GM06990 (cell line): ENCODE measurements around the gene LDLRAD4.
"Not testable (repeated sequence)": the region's sequence is repeated elsewhere in the genome, so short reads cannot be mapped to it uniquely, and the experiment has no call there.

Experiments used
- DNase-seq: peaks from one replicate; pipeline ENCODE4 v3.0.0-alpha.2; 2011; ENCODE audit not compliant: insufficient read length; ENCODE audit errors: extremely low read depth
- H3K27me3 ChIP-seq: replicated peaks from 2 replicates; pipeline ENCODE4 v1.6.0; 2011; ENCODE audit warnings: low read length; ENCODE audit not compliant: control insufficient read depth, insufficient read depth
- H3K36me3 ChIP-seq: 2 replicates; pipeline ENCODE4 v1.5.1; 2011; ENCODE audit warnings: low read length; ENCODE audit not compliant: control insufficient read depth, insufficient read depth
- H3K4me3 ChIP-seq: replicated peaks from 2 replicates; pipeline ENCODE4 v1.5.1; 2011; ENCODE audit warnings: low read depth, mild to moderate bottlenecking, control low read depth, low read length
- CTCF ChIP-seq: IDR thresholded peaks from 2 replicates; pipeline ENCODE4 v1.5.1; 2011; ENCODE audit warnings: low read length, control low read depth, mild to moderate bottlenecking, inconsistent platforms; ENCODE audit not compliant: insufficient read depth, poor library complexity, severe bottlenecking

LDLRAD4 gene

GRCh38 chr18:13339653-13340052 lies 121.1 kb downstream of the LDLRAD4 start:
- H3K4me3 ChIP-seq: no peak overlapping the region
- no peak for TF ChIP-seq CTCF
- H3K36me3 ChIP-seq: no peaks in the 10 kb centered on the region
- no peaks in the 10 kb centered on the region for H3K27me3 ChIP-seq
- no peak for DNase-seq

- H3K4me3 ChIP-seq, H3K27me3 ChIP-seq, H3K36me3 ChIP-seq, DNase-seq: not testable (repeated sequence)
Measured at GRCh38 chr18:13346449-13346848, 127.9 kb downstream of the LDLRAD4 start.

GRCh38 chr18:13353084-13353823 lies 134.7 kb downstream of the LDLRAD4 start:
- Histone ChIP-seq H3K4me3 (no peak overlapping the region), H3K36me3 (no peaks in the 10 kb centered on the region), H3K27me3 (no peaks in the 10 kb centered on the region)
- no peak for TF ChIP-seq CTCF
- no peak for DNase-seq

- no peak for TF ChIP-seq CTCF
- Histone ChIP-seq H3K27me3 (no peaks in the 10 kb centered on the region), H3K36me3 (no peaks in the 10 kb centered on the region), H3K4me3 (no peak overlapping the region)
- no peak for DNase-seq
Measured at GRCh38 chr18:13354402-13354801, 135.8 kb downstream of the LDLRAD4 start.

GRCh38 chr18:13356032-13356431 lies 137.5 kb downstream of the LDLRAD4 start:
- Histone ChIP-seq H3K27me3 (no peaks in the 10 kb centered on the region), H3K36me3 (no peaks in the 10 kb centered on the region)

GRCh38 chr18:13357289-13357688 lies 138.7 kb downstream of the LDLRAD4 start:
- Histone ChIP-seq H3K4me3 (no peak overlapping the region), H3K27me3 (no peaks in the 10 kb centered on the region), H3K36me3 (no peaks in the 10 kb centered on the region)
- no peak for DNase-seq
- TF ChIP-seq CTCF: no peak

More at GRCh38 chr18:13356032-13356431, 137.5 kb downstream of the LDLRAD4 start:
- TF ChIP-seq CTCF: no peak
- H3K4me3 ChIP-seq: no peak overlapping the region
- DNase-seq: no peak
